Spleen (tissue), 11 donors: Measurements from ENCODE around the gene PRRT4. TPM values are rescaled to one million over a fixed set of nuclear protein-coding genes. Genes with fewer than 3 reads are reported as not detected.

Experiments
- DNase-seq: peaks from one replicate; pipeline ENCODE4 v3.0.0-alpha.2; 2020
- H3K27ac ChIP-seq, 8 donors: fragments of 200-600 bp; sonication (generic) in 7 of 8; 1 replicate in 4 of 8; 2 replicates in 4 of 8; pipeline versions ENCODE4 v1.5.0 to v1.8.0; 2016 to 2021; ENCODE audit warnings: inconsistent platforms in 4 of 8, mild to moderate bottlenecking in 4 of 8, moderate library complexity in 1 of 8
- H3K27me3 ChIP-seq, 7 donors: fragments of 200-600 bp; sonication (generic) in 6 of 7; replicated peaks in 1 of 7; 1 replicate in 4 of 7; 2 replicates in 3 of 7; pipeline versions ENCODE4 v1.5.0 to v1.8.0; 2016 to 2021; ENCODE audit warnings: inconsistent platforms in 3 of 7, mild to moderate bottlenecking in 1 of 7
- H3K36me3 ChIP-seq, 6 donors: fragments of 200-600 bp; sonication (generic) in 5 of 6; 1 replicate in 4 of 6; 2 replicates in 2 of 6; pipeline versions ENCODE4 v1.5.0 to v1.8.0; 2016 to 2021; ENCODE audit warnings: inconsistent platforms in 2 of 6
- H3K4me1 ChIP-seq, 6 donors: fragments of 200-600 bp; sonication (generic) in 5 of 6; 1 replicate in 3 of 6; 2 replicates in 3 of 6; pipeline versions ENCODE4 v1.5.0 to v1.8.0; 2016 to 2021; ENCODE audit warnings: inconsistent platforms in 3 of 6
- H3K4me3 ChIP-seq, 8 donors: fragments of 200-600 bp; sonication (generic) in 7 of 8; 1 replicate in 4 of 8; 2 replicates in 4 of 8; pipeline versions ENCODE4 v1.5.0 to v1.8.0; 2016 to 2021; ENCODE audit warnings: inconsistent platforms in 4 of 8, mild to moderate bottlenecking in 4 of 8, moderate library complexity in 2 of 8
- H3K9me3 ChIP-seq, 8 donors: fragments of 200-600 bp; sonication (generic) in 7 of 8; 1 replicate in 4 of 8; 2 replicates in 4 of 8; pipeline versions ENCODE4 v1.5.0 to v1.8.0; 2016 to 2021; ENCODE audit warnings: inconsistent platforms in 4 of 8
- POLR2A ChIP-seq, 3 donors: fragments of 450-650 bp; IDR thresholded peaks; one replicate each; pipeline ENCODE4 v1.5.1; 2017; ENCODE audit warnings: antibody characterized with exemption in 3 of 3, mild to moderate bottlenecking in 1 of 3
- POLR2AphosphoS5 ChIP-seq, 3 donors: sonication (generic); formaldehyde crosslinking; IDR thresholded peaks; one replicate each; pipeline ENCODE4 v1.5.1; 2017; ENCODE audit warnings: antibody characterized with exemption in 3 of 3
- WGBS, 5 donors: extraction: QIAGEN DNeasy Blood & Tissue Kit in 3 of 5; methylation state at CpG; one replicate each; pipeline versions ENCODE4 v1.1.5 to v1.1.7; 2013 to 2018; 5-methylcytosine and 5-hydroxymethylcytosine counted together
- intact Hi-C: fragments of 100-400 bp; cut with DNase I; formaldehyde crosslinking; loops from one replicate; pipeline ENCODE4 v1.15.0; 2023; ENCODE audit warnings: low total_unique reads
- polyA plus RNA-seq, 3 donors: library from polyadenylated mRNA; stranded (reverse); fragments of 200-250 nt; gene quantifications; one replicate each; pipeline ENCODE4 v1.2.1, GENCODE V29; 2013
- total RNA-seq, 7 donors: library from RNA; depleted of rRNA in 3 of 7; stranded (reverse); fragments of >200 nt in 3 of 7; fragmentation: NEBNext Ultra II Directional in 4 of 7; extraction: Animal tissue kit (Norgen Biotek cat#: 25700) in 4 of 7; gene quantifications; one replicate each; pipeline versions ENCODE4 v1.1.0 to v1.2.1, GENCODE V29; 2016 to 2021
- TF ChIP-seq, protein P1 (sequence below), 11 experiments: fragments of 200-600 bp in 7 of 11; fragments of 450-650 bp in 4 of 11; sonication (generic) in 4 of 11; IDR thresholded peaks in 8 of 11; conservative IDR thresholded peaks in 3 of 11; 1 replicate in 7 of 11; 2 replicates in 4 of 11; pipeline versions ENCODE4 v1.4.0 to v1.8.0; 2016 to 2021; ENCODE audit warnings: antibody characterized with exemption in 11 of 11, inconsistent platforms in 4 of 11, mild to moderate bottlenecking in 1 of 11
- donor health status: healthy with polysubstance abuse.
- donor health status: DM: no; HTN: no; CAD: no; lungs with moderate emphysema.
- donor health status: DM: no; HTN: no; CAD: no.
- donor health status: Bipolar disorder and iron deficiency.
- donor health status: healthy.
- donor health status: DM: no; HTN: no; CAD: no.
- donor health status: DM: yes; HTN: yes; CAD: no.

PRRT4 gene
- total and polyA plus RNA-seq, 10 donors, result 0.14 to 5.4 (median 0.45) TPM; not detected in 1

DNA sequence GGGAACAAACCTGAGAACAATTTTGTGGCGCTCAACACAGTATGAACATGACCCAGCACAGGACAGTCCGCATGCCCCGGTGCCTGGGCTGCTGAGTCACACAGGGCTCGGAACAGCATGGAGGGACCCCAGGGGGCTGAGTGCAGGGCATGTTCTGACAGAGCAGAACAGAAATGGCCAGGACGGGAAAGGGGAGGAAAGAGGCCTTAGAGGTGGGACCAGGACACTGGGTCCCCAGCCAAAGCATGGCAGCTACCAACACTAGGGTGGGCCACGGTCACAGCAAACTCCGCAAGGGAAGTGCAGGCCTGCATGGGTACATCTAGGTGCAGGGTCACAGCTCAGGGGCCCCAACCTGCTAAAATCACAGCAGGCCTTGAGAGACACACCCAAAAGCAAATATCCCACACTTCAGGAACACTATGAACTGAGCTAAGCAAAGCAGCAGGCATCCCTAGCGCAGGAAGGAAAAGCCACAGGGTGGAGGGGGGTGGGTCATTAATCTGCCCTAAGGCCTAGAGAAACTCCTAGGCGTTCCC is 42.7 kb upstream of the PRRT4 start:
- Histone ChIP-seq H3K9me3 (no peaks in the 10 kb centered on the region), H3K4me1 (peaks cover 19 to 55% (median 48%) of the 10 kb centered on the region in 6 donors), H3K27ac (peak overlapping the region in 1 of 8 donors; percentile 93), H3K4me3 (peak overlapping the region in 4 of 8 donors; percentile 68 to 93 (median 78)), H3K27me3 (no peaks in the 10 kb centered on the region), H3K36me3 (peaks cover 0 to 46% (median 29%) of the 10 kb centered on the region in 6 donors)
- WGBS, 5 donors, result 69 to 86% (median 81%) methylated on average over 9 of the region's 9 CpGs
- TF ChIP-seq, protein P1, sequence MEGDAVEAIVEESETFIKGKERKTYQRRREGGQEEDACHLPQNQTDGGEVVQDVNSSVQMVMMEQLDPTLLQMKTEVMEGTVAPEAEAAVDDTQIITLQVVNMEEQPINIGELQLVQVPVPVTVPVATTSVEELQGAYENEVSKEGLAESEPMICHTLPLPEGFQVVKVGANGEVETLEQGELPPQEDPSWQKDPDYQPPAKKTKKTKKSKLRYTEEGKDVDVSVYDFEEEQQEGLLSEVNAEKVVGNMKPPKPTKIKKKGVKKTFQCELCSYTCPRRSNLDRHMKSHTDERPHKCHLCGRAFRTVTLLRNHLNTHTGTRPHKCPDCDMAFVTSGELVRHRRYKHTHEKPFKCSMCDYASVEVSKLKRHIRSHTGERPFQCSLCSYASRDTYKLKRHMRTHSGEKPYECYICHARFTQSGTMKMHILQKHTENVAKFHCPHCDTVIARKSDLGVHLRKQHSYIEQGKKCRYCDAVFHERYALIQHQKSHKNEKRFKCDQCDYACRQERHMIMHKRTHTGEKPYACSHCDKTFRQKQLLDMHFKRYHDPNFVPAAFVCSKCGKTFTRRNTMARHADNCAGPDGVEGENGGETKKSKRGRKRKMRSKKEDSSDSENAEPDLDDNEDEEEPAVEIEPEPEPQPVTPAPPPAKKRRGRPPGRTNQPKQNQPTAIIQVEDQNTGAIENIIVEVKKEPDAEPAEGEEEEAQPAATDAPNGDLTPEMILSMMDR (IDR thresholded peaks at IDR 0.05 in 8 of 11, conservative IDR thresholded peaks at IDR 0.05 in 3 of 11), result no peak
- TF ChIP-seq POLR2A (IDR thresholded peaks at IDR 0.05) (no peak), POLR2AphosphoS5 (IDR thresholded peaks at IDR 0.05) (no peak)
- intact Hi-C loops, result no loop called here
- no peak for DNase-seq

DNA sequence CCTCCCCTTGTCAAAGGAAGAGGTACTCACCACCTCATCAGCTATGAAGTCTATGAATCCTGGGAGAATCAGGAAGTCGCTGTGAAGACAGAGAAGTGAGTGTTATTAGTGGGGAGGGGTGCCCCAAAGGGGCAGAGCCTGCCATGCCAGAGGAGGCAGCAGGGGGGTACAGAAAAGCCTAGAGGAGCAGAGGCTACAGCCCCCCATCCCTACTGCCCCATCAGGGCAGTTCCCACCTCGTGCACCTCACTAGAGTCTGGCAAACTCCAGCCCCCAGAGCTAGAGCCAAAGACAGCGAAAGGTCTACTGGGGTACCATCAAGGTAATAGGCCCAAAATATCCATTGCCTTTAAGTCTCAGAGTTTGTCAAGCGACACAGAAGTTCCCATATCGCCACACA is 42.2 kb upstream of the PRRT4 start:
- intact Hi-C loops, result no loop called here
- no peak overlapping the region for H3K4me3 ChIP-seq

DNA sequence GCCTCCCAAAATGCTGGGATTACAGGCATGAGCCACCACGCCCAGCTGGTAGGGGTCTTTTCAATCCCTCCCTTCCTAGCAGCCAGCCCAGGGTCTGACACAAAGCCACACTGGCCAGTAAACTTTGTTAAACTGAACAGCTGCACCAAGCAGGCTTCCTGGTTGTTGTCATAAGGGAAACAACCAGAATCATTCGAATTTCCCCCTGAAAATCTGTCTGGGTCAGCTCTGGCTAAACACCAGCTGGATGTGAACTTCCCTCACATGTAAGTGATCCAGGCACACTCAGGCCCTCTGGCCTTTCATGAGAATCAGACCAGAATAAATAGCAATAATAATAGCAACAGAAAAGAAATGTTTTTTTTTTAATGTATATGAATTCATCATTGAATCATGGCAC is 40.9 kb upstream of the PRRT4 start:
- intact Hi-C loops, result no loop called here
- no peaks in the 10 kb centered on the region for H3K27me3 ChIP-seq
- WGBS, 5 donors, result 67 to 85% (median 82%) methylated on average over 2 of the region's 2 CpGs
- no peak for DNase-seq
- no peaks in the 10 kb centered on the region for H3K9me3 ChIP-seq
- H3K27ac ChIP-seq, result no peak overlapping the region
- peaks cover 14 to 36% (median 30%) of the 10 kb centered on the region in 6 donors for H3K4me1 ChIP-seq
- H3K4me3 ChIP-seq, result no peak overlapping the region
- H3K36me3 ChIP-seq, result peaks cover 0 to 64% (median 43%) of the 10 kb centered on the region in 6 donors
- TF ChIP-seq, protein P1 (IDR thresholded peaks at IDR 0.05 in 8 of 11, conservative IDR thresholded peaks at IDR 0.05 in 3 of 11), result no peak
- TF ChIP-seq POLR2AphosphoS5 (IDR thresholded peaks at IDR 0.05) (no peak), POLR2A (IDR thresholded peaks at IDR 0.05) (no peak)

More for the DNA sequence above, 42.2 kb upstream of the PRRT4 start:
- WGBS, 5 donors, result 86 to 94% (median 90%) methylated on average over 5 of the region's 5 CpGs
- Histone ChIP-seq H3K9me3 (no peaks in the 10 kb centered on the region), H3K4me1 (peaks cover 17 to 49% (median 43%) of the 10 kb centered on the region in 6 donors), H3K27ac (no peak overlapping the region), H3K36me3 (peaks cover 0 to 51% (median 31%) of the 10 kb centered on the region in 6 donors), H3K27me3 (no peaks in the 10 kb centered on the region)
- DNase-seq, result no peak
- TF ChIP-seq POLR2AphosphoS5 (IDR thresholded peaks at IDR 0.05) (no peak), POLR2A (IDR thresholded peaks at IDR 0.05) (no peak)
- TF ChIP-seq, protein P1 (IDR thresholded peaks at IDR 0.05 in 8 of 11, conservative IDR thresholded peaks at IDR 0.05 in 3 of 11), result no peak

DNA sequence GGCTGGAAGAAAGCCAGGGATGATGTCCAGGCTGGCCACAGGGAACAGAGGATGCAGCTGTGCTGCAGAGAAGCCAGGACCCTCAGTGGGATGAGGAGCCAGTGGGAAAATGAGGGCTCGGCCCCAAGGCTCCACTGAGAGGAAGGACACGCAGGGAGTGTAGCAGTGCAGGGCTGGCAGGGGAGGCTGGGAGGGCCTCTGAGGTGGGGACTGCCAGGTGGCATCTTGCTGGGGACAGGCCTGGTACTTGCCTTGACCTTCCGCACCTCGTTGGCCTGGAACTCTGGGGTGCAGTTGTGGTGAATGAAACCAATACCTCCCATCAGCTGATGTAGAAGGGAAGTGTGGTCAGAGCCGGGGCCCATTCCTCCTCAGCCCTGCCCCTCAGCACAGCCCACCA is 39.1 kb upstream of the PRRT4 start:
- 76 to 94% (median 88%) methylated on average over 5 of the region's 5 CpGs for WGBS, 5 donors
- H3K4me1 ChIP-seq, result peaks cover 6 to 24% (median 18%) of the 10 kb centered on the region in 6 donors
- H3K27ac ChIP-seq, result no peak overlapping the region
- peaks cover 2 to 82% (median 59%) of the 10 kb centered on the region in 6 donors for H3K36me3 ChIP-seq
- H3K9me3 ChIP-seq, result no peaks in the 10 kb centered on the region
- intact Hi-C loops, result no loop called here
- TF ChIP-seq, protein P1 (IDR thresholded peaks at IDR 0.05 in 8 of 11, conservative IDR thresholded peaks at IDR 0.05 in 3 of 11), result no peak
- TF ChIP-seq POLR2A (IDR thresholded peaks at IDR 0.05) (no peak), POLR2AphosphoS5 (IDR thresholded peaks at IDR 0.05) (no peak)
- H3K27me3 ChIP-seq, result no peaks in the 10 kb centered on the region
- DNase-seq, result no peak
- H3K4me3 ChIP-seq, result no peak overlapping the region
